HG03159 (cell line): ENCODE measurements around the gene COL15A1.

Experiments used
- ATAC-seq: cut with Tn5 transposase; IDR thresholded peaks from one replicate; pipeline ENCODE4 v1.9.1; 2021; ENCODE audit warnings: mild to moderate bottlenecking, moderate library complexity; ENCODE audit not compliant: unreplicated experiment

COL15A1 gene

GRCh38 chr9:99103901-99104458 lies 160.3 kb downstream of the COL15A1 start:
- ATAC-seq = no peak

DNA sequence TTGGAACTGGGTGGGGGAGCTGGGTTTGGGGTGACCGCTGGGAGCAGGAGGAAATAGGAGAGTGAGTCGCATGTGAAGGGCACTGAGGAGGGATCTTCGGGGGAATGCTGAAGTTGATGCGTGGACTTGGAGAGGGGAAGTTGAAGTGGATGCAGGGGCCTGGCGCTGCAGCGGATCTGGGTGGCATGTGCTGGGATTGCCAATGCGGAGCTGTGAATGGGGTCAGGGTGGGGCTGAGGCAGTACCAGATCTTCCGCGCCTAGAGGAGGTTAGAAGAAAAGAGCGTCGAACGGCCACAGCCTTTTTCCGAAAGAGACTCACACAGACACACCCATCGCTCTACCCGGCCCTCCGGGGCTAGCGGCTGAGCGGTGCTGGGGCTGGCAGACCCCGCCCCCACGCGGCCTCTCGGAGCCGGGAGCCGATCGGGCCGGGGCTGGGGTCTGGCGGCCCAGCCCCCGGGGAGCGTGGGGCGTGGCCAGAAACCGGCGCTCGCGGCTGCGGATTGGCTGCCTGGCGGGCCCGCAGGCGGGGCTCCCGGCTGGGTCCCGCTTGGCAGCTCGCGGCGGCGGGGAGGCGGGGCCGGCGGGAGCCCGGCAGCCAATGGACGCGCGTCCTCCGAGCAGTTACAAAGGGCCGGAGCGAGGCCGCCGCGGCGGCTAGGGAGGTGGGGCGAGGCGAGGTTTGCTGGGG lies 160.9 kb downstream of the COL15A1 start, which contains the start of gene TGFBR1:
Gene TGFBR1, plus strand, starts transcription at position 655 of the 693 bp plus-strand sequence. CDS start 93 bp downstream, outside the sequence.
- ATAC-seq = peak; percentile 89

DNA sequence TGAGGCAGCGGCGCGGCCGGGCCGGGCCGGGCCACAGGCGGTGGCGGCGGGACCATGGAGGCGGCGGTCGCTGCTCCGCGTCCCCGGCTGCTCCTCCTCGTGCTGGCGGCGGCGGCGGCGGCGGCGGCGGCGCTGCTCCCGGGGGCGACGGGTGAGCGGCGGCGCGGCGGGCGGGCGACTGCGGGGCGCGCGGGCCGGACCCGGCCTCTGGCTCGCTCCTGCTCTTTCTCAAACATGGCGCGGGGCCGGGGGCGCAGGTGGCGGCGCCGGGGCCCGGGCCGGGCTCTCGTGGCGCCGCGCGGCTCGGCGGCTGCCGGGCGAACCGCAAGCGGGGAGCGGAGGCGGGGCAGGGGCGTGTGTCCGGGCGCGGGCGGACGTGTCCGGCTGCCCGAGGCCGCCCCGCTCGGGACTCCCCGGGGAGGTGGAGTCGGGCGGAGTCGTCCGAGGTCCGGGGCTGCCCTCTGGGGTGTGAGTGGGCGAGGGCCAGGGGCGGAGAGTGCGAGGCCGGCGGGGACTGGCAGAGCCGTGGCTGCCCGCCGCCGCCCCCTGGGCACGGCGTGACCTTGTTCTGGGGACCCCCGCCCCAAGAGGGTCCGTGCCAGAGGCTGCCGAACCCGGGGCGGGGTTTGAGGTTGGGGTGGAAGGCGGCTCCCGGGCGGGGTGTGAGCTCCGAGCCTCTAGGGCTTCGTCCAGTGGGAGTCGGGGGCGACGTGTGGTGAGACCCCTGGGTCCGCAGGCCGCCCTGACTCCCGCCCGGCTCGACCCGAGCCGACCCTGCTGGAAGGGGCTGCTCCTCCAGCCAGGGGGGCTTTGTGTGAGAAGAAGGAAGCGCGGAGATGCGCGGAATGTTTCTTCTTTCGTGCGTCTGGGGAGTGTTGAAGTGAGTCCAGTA lies 161.7 kb downstream of the COL15A1 start:
- ATAC-seq = peak; percentile 44

GRCh38 chr9:99106044-99106375 lies 162.3 kb downstream of the COL15A1 start:
- no peak for ATAC-seq

DNA sequence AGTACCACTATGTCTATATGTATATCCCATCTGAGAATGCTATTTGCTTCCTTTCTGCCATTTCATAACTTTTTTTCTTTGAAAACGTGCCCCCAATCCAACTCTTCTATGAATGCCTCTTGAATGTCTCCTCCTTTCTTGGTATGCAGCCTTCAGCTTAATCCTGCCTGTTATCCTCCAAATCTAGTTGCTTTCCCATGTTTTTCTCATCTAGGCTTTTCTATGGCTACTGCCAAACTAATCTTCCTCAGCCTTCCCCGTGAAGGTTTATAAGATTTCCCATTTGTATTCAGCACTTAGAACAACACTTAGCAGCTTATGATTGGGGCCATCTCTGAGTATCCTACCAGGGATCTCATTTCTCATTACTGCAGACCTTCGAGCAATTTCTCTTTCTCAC lies 163.7 kb downstream of the COL15A1 start:
- no peak for ATAC-seq

DNA sequence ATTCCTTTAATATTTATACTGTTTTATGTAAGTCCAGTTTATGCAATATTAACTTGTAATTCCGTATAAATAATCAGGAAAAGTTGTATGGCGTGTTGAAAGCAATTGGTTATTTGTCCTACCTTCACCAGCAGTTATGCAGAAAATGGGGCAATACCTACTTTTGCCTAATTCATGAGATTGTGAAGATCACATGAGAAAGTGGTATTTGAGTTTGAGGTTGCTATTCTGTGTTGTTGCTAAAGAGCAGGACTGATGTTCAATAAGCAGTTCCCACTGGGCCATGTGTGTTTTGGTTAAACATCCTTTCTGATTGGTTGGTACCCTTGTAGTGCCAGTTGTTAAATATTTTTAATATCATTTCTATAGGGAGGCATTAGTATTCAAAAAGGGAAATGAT lies 164.4 kb downstream of the COL15A1 start:
- no peak for ATAC-seq

GRCh38 chr9:99109522-99109921 lies 165.8 kb downstream of the COL15A1 start:
- ATAC-seq = no peak

DNA sequence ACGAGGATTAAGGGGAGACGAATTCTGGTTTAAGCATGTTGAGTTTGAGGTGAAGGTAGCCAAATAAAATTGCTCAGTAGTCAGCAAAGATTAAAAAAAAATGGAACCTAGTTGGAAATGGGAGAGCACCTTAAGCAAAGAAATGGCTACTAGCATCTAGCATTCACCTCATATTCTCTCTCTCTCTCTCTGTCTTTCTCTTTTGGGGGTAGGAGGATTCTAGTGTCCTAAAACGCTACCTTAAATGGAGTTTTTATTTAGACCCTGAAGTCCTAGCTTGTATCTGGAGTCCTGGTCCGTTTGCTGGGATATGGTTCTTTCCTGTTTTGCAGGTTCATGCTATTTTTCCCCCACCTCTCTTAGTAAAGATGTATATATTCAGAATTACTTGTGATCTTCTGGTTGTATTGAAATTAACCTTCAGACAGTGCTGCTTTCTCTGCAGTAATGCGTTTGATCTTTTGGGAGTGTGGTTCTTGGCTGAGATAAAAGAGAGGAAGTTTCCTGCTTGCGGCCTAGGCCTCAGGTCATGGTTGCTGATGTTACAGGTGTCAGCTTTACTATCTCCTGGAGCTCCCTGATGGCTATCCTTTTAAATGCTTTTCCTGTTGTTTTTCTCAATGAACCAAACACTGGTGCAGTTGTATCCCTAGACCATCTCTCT lies 169.2 kb downstream of the COL15A1 start:
- ATAC-seq = no peak

- no peak for ATAC-seq
Observed at GRCh38 chr9:99113414-99114048, 169.8 kb downstream of the COL15A1 start.

DNA sequence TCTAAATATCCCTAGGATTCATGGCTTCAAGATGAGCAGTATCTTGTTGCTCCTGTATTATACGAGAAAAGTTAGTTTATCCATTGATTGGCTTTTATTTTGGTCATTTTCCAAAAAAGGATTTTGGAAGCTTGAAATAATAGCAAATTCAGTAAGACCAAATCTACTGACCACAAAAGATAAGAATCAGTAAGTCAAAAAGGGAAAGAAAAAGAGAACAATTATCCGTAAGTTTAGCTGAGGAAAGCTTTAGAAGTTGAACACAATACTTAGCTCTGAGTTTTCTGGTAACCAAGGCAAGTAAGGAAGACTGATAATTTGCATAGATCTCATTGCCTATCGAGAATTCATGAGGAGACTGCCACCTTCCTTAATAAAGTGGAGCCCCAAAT lies 170.3 kb downstream of the COL15A1 start:
- no peak for ATAC-seq

- ATAC-seq = no peak
Observed at GRCh38 chr9:99114846-99115500, 171.3 kb downstream of the COL15A1 start.

GRCh38 chr9:99116003-99116411 lies 172.3 kb downstream of the COL15A1 start:
- no peak for ATAC-seq

DNA sequence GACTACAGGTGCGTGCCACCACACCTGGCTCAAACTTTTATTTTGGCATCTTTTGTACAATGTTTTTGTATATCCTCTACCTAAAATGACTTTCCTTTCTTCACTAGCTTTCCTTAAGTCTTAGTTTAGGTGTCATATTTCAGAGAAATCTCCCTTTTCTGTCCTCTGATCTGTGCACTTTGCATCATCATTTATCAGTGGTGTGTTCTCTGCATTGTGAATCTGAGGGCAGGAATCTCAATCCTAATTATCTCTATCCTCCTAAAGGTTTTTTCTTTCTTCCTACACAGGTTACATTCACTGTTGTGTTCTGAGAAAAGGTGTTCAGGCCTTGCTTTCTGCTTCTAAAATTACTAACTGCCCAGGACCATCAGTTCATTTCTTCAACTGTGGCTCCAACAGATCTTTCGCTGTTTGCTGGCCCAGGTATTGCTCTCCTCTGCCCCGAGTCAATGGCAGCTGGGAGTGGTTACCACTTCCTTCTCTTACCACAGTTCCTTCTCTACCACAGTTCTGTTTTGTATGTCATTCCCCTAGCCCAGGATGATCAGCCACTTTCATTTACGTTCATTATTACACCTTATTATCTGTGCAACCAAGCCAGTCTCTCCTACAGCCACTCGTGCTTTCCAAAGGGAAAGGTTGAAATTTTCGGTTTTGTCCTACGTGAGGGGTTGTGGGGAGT lies 175.2 kb downstream of the COL15A1 start:
- ATAC-seq = peak; percentile 95

- ATAC-seq = no peak
Observed at GRCh38 chr9:99119976-99120655, 176.4 kb downstream of the COL15A1 start.
